ENCODE data around the gene FAAP100.

Gene FAAP100

DNA sequence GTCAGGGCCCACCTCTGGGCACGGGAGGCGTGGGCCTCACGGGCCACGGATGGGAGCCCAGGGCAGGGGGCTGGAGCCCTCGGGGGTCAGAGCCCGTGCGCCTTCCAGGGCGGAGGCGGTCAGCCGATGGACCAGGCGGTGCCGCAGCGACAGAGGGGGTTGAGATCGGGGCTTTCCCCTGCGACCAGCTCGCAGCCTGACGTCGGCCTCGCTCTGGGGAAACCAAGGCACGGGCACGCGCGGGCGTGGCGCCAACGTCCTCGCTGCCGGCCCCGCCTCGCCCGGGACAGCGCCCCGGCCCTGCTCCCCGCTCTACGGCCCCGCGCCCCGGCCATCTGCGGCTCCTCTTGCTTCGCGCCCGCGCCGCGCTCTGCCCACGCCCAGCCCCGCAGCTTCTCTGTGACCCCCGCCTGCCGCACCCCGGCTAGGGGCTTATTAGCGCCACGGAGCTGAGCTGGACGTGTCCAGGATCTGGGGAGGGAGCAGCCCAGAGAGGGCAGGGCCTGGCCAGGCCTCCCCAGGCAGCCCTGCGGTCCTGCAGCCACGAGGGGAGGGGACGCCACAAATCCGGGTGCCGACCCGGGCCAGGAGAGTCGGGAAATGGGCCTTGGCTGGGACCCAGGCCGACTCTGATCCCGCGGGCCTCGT lies 53.1 kb downstream of the FAAP100 start:
- Histone ChIP-seq H3K4me1 (ENCODE audit: control insufficient read depth in 1 of 2, insufficient read depth in 2 of 2, low read length in 2 of 2) (peaks cover 0 to 8% of the 10 kb centered on the region in 2 donors), H3K27ac (ENCODE audit: low read length) (no peak overlapping the region), H3K9me3 (ENCODE audit: control insufficient read depth in 1 of 2, low read length in 2 of 2) (no peaks in the 10 kb centered on the region), H3K36me3 (ENCODE audit: control insufficient read depth in 1 of 2, insufficient read depth in 2 of 2, low read length in 2 of 2) (no peaks in the 10 kb centered on the region), H3K4me3 (ENCODE audit: low read depth in 1 of 2, low read length in 2 of 2) (no peak overlapping the region), H3K27me3 (ENCODE audit: low read depth, low read length) (no peaks in the 10 kb centered on the region)

DNA sequence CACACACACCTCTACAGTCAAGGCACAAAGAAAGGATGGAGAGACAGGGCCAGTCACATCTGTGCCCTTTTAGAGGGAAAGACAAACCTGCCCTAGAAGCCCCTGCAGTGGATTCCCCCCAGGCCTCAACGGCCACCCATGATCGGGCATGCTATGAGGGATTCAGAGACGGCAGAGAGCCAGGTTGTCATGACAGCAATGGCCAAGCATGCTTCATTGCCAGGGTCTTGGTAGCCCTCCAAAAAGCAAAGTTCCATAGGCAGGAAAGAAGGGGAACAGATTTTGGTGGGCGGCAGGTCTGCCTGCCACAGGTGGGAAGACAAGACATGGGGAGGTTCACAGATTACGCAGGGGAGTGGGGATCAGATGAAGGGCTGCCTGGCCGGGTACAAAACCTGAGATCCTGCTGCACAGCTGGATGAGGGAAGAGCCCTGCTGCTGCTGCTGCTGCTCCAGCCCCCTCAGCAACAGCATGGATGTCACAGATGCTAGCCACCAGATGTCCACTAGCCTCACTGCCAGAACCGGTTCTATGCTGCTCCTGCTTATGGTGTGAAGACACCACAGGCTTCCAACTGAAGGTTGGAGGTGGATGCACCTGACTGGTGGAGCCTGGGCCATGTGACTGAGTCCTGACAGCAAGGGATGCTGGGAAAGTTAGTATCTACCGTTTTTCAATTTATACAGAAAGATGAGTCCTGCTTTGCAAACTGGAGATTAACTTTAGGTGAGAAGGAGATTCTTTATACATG lies 57.4 kb downstream of the FAAP100 start:
- Histone ChIP-seq H3K4me3 (ENCODE audit: low read depth in 1 of 2, low read length in 2 of 2) (no peak overlapping the region), H3K9me3 (ENCODE audit: control insufficient read depth in 1 of 2, low read length in 2 of 2) (no peaks in the 10 kb centered on the region), H3K27me3 (ENCODE audit: low read depth, low read length) (no peaks in the 10 kb centered on the region), H3K36me3 (ENCODE audit: control insufficient read depth in 1 of 2, insufficient read depth in 2 of 2, low read length in 2 of 2) (no peaks in the 10 kb centered on the region), H3K27ac (ENCODE audit: low read length) (no peak overlapping the region), H3K4me1 (ENCODE audit: control insufficient read depth in 1 of 2, insufficient read depth in 2 of 2, low read length in 2 of 2) (peaks cover 0 to 4% of the 10 kb centered on the region in 2 donors)

DNA sequence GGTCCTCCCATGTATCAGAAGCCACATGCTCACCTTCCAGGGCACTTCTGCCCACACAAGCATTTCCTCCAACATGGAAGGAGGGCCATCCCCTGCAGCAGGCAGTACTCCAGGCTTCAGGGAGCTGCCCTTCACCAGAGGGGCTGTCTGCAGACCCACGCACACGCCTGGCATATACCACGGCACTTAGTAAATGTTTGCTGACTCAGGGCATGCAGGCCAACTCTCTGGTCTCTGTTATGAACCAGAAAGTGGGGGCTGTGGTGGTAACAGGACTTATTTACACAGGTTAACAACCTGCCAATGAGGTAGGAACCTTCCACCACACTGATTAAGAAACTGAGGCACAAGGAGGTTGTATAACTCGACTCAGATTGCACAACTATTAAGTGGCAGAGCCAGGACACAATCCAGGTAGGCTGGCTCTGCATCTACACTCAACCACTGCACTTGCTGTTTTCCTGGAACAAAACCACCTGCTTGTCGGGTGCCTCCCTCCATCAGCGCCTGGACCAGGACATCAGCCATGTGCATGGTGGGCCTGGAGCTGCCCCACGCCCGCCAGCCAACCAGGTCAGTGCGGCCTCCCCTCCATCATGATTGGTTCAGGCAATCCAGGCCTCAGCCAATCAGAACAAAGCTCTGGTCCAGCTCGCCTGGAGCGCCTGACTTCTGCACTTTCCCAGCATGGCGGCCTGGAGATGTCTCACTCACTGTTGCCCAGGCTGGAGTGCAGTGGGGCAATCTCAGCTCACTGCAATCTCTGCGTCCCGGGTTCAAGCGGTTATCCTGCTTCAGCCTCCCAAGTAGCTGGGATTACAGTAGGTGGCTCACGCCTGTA lies 58.7 kb downstream of the FAAP100 start:
- H3K27me3 ChIP-seq (ENCODE audit: low read depth, low read length), result no peaks in the 10 kb centered on the region
- peaks cover 0 to 10% of the 10 kb centered on the region in 2 donors for H3K4me1 ChIP-seq (ENCODE audit: control insufficient read depth in 1 of 2, insufficient read depth in 2 of 2, low read length in 2 of 2)
- no peak overlapping the region for H3K27ac ChIP-seq (ENCODE audit: low read length)
- H3K9me3 ChIP-seq (ENCODE audit: control insufficient read depth in 1 of 2, low read length in 2 of 2), result no peaks in the 10 kb centered on the region
- no peaks in the 10 kb centered on the region for H3K36me3 ChIP-seq (ENCODE audit: control insufficient read depth in 1 of 2, insufficient read depth in 2 of 2, low read length in 2 of 2)
- H3K4me3 ChIP-seq (ENCODE audit: low read depth in 1 of 2, low read length in 2 of 2), result no peak overlapping the region

DNA sequence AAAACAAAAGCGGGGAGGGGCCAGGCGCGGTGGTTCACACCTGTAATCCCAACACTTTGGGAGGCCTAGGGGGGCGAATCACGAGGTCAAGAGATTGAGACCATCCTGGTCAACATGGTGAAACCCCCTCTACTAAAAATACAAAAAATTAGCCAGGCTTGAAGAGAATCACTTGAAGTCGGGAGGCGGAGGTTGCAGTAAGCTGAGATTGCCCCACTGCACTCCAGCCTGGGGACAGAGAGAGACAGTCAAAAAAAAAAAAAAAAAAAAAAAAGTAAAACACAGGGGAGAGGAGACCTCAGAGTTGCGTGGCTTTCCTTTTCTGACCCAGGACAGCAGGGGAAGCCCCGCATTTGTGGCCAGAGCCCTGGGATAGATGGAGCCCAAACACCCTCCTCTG lies 59.4 kb downstream of the FAAP100 start:
- no peaks in the 10 kb centered on the region for H3K36me3 ChIP-seq (ENCODE audit: control insufficient read depth in 1 of 2, insufficient read depth in 2 of 2, low read length in 2 of 2)
- H3K4me3 ChIP-seq (ENCODE audit: low read depth in 1 of 2, low read length in 2 of 2), result no peak overlapping the region
- H3K27me3 ChIP-seq (ENCODE audit: low read depth, low read length), result no peaks in the 10 kb centered on the region
- H3K9me3 ChIP-seq (ENCODE audit: control insufficient read depth in 1 of 2, low read length in 2 of 2), result no peaks in the 10 kb centered on the region
- no peak overlapping the region for H3K27ac ChIP-seq (ENCODE audit: low read length)
- H3K4me1 ChIP-seq (ENCODE audit: control insufficient read depth in 1 of 2, insufficient read depth in 2 of 2, low read length in 2 of 2), result peaks cover 0 to 14% of the 10 kb centered on the region in 2 donors

DNA sequence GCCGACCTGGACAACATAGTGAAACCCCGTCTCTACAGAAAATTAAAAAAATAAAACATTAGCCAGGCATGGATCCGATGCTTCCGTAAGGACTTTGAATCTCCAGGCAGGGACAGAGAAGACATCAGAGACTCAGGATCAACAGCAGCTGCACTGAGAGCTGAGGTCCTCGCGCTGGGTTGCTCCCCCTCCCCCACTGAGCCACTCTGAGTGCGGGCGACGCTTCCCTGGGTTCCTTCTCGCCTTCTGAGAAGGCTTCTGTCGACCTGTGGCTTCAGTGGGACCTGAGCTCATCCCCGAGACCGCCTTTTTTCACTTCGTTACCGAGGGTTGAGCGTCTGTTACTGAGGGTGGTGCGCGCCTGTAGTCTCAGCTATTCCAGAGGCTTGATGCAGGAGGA lies 60.0 kb downstream of the FAAP100 start:
- Histone ChIP-seq H3K36me3 (ENCODE audit: control insufficient read depth in 1 of 2, insufficient read depth in 2 of 2, low read length in 2 of 2) (no peaks in the 10 kb centered on the region), H3K4me3 (ENCODE audit: low read depth in 1 of 2, low read length in 2 of 2) (no peak overlapping the region), H3K9me3 (ENCODE audit: control insufficient read depth in 1 of 2, low read length in 2 of 2) (no peaks in the 10 kb centered on the region), H3K27me3 (ENCODE audit: low read depth, low read length) (no peaks in the 10 kb centered on the region), H3K4me1 (ENCODE audit: control insufficient read depth in 1 of 2, insufficient read depth in 2 of 2, low read length in 2 of 2) (peaks cover 0 to 19% of the 10 kb centered on the region in 2 donors), H3K27ac (ENCODE audit: low read length) (no peak overlapping the region)

DNA sequence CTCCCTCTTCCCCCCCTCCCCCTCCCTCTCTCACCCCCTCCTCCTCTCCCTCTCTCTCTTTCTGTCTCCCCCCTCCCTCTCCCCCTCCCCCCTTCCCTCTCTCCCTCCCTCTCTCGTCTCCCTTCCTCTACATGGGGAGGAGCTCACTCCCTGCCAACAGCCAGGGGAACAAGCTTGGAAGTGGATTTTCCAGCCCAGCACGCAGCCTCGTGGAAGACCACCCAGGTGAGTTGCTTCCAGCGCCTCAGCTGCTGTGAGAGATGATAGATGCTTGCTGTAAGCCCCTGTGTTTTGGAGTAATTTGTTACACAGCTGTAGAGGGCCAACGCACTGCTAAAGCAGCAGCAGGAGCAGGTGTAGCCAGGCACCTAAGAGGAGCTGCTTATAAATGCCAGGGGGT lies 60.4 kb downstream of the FAAP100 start:
- no peaks in the 10 kb centered on the region for H3K9me3 ChIP-seq (ENCODE audit: control insufficient read depth in 1 of 2, low read length in 2 of 2)
- H3K4me3 ChIP-seq (ENCODE audit: low read depth in 1 of 2, low read length in 2 of 2), result no peak overlapping the region
- H3K36me3 ChIP-seq (ENCODE audit: control insufficient read depth in 1 of 2, insufficient read depth in 2 of 2, low read length in 2 of 2), result no peaks in the 10 kb centered on the region
- peaks cover 0 to 19% of the 10 kb centered on the region in 2 donors for H3K4me1 ChIP-seq (ENCODE audit: control insufficient read depth in 1 of 2, insufficient read depth in 2 of 2, low read length in 2 of 2)
- no peak overlapping the region for H3K27ac ChIP-seq (ENCODE audit: low read length)
- H3K27me3 ChIP-seq (ENCODE audit: low read depth, low read length), result no peaks in the 10 kb centered on the region

DNA sequence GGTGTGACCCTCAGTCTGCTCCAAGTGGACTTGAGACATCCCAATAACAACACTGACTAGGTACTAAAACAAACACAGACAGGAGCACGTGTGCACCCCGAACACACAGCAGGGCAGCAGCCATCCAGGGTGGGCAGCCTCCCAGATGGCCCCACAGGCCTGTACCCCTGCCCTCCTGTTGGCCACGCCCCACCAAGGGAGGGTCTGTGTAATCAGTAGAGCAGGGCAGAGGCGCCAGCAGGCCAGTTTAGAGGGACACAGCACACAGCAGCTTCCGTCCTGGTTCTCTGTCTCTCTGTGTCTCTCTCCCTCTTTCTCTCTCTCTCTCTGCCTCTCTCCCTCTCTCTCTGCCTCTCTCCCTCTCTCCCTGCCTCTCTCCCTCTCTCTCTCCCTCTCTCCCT lies 61.0 kb downstream of the FAAP100 start:
- peaks cover 0 to 19% of the 10 kb centered on the region in 2 donors for H3K4me1 ChIP-seq (ENCODE audit: control insufficient read depth in 1 of 2, insufficient read depth in 2 of 2, low read length in 2 of 2)
- H3K27me3 ChIP-seq (ENCODE audit: low read depth, low read length), result no peaks in the 10 kb centered on the region
- H3K27ac ChIP-seq (ENCODE audit: low read length), result no peak overlapping the region
- no peak overlapping the region for H3K4me3 ChIP-seq (ENCODE audit: low read depth in 1 of 2, low read length in 2 of 2)
- H3K36me3 ChIP-seq (ENCODE audit: control insufficient read depth in 1 of 2, insufficient read depth in 2 of 2, low read length in 2 of 2), result no peaks in the 10 kb centered on the region
- H3K9me3 ChIP-seq (ENCODE audit: control insufficient read depth in 1 of 2, low read length in 2 of 2), result no peaks in the 10 kb centered on the region

DNA sequence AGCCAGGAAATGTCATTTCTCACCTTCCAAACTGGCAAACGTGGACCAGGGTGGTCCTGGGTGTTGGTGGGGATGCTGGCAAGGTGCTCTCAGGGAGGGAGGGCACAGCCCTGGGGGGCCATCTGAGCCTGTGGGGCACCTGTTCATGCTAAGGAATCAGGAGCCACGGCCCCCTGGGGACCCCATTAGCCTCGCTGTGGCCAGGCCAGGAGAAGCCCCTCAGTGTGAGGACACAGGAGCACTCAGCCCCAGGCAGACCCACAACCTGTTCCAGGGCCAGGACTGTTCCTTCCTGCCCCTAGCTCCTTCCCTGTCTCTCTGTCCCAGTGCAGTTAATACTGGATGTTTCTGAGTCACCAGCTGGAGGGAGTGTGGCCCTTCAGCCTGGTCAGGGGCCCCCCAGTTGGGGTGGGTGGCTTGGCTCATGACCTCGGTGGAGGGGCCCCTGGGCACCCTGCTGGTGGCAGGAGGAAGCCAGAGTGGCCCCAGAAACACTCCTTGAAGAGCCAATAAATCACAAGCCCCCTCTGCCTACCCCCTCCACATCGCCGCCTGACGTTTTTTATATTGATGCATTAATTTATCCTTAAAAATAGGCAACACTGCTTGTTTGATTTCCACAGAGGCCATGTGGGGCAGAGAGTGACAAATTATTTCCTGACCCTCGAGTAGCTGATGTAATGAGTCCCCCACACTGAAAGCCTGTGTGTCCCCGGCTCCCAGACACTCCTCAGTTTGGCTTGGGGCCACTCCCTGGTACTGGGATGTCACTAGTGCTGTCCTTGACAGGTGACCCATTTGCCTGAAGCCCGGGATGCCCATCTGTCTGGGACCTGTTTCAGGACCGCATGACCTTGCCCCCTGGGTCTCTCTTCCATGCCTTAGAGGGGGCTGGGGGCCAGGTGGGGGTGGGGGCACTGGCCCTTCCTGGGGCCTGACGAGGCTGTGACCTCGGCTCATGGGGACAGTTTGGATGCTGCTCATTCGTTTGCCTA lies 61.9 kb downstream of the FAAP100 start:
- H3K27ac ChIP-seq (ENCODE audit: low read length), result no peak overlapping the region
- peaks cover 0 to 19% of the 10 kb centered on the region in 2 donors for H3K4me1 ChIP-seq (ENCODE audit: control insufficient read depth in 1 of 2, insufficient read depth in 2 of 2, low read length in 2 of 2)
- no peaks in the 10 kb centered on the region for H3K9me3 ChIP-seq (ENCODE audit: control insufficient read depth in 1 of 2, low read length in 2 of 2)
- no peaks in the 10 kb centered on the region for H3K36me3 ChIP-seq (ENCODE audit: control insufficient read depth in 1 of 2, insufficient read depth in 2 of 2, low read length in 2 of 2)
- no peaks in the 10 kb centered on the region for H3K27me3 ChIP-seq (ENCODE audit: low read depth, low read length)
- H3K4me3 ChIP-seq (ENCODE audit: low read depth in 1 of 2, low read length in 2 of 2), result no peak overlapping the region

All from muscle layer of duodenum (tissue), 2 donors.